ENCODE data around the gene NCAM2. TPM values are rescaled to one million over a fixed set of nuclear protein-coding genes. Genes with fewer than 3 reads are reported as not detected.

Gene NCAM2
- total and polyA plus RNA-seq, 2 experiments from 2014 or later = 0.36 to 0.83 TPM

DNA sequence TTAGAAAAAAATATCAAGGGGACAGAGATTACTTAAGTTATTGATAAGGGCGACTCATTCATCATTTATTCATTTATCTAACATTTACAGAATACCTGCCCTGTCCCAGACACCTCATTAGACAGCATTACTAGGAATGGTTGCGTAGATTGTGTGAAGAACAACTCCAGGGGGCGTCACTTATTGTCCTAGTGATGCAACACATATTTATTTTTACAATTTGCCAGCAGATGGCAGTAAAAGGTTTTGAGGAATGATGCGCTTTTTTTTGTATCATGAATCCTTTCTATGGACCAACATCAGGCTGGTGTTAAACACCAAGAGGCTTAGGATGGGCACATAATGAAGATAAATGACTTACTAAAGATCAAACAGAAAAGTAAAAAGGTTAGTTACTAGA lies 5.5 kb downstream of the NCAM2 start (continued):
- TF ChIP-seq, protein P1, sequence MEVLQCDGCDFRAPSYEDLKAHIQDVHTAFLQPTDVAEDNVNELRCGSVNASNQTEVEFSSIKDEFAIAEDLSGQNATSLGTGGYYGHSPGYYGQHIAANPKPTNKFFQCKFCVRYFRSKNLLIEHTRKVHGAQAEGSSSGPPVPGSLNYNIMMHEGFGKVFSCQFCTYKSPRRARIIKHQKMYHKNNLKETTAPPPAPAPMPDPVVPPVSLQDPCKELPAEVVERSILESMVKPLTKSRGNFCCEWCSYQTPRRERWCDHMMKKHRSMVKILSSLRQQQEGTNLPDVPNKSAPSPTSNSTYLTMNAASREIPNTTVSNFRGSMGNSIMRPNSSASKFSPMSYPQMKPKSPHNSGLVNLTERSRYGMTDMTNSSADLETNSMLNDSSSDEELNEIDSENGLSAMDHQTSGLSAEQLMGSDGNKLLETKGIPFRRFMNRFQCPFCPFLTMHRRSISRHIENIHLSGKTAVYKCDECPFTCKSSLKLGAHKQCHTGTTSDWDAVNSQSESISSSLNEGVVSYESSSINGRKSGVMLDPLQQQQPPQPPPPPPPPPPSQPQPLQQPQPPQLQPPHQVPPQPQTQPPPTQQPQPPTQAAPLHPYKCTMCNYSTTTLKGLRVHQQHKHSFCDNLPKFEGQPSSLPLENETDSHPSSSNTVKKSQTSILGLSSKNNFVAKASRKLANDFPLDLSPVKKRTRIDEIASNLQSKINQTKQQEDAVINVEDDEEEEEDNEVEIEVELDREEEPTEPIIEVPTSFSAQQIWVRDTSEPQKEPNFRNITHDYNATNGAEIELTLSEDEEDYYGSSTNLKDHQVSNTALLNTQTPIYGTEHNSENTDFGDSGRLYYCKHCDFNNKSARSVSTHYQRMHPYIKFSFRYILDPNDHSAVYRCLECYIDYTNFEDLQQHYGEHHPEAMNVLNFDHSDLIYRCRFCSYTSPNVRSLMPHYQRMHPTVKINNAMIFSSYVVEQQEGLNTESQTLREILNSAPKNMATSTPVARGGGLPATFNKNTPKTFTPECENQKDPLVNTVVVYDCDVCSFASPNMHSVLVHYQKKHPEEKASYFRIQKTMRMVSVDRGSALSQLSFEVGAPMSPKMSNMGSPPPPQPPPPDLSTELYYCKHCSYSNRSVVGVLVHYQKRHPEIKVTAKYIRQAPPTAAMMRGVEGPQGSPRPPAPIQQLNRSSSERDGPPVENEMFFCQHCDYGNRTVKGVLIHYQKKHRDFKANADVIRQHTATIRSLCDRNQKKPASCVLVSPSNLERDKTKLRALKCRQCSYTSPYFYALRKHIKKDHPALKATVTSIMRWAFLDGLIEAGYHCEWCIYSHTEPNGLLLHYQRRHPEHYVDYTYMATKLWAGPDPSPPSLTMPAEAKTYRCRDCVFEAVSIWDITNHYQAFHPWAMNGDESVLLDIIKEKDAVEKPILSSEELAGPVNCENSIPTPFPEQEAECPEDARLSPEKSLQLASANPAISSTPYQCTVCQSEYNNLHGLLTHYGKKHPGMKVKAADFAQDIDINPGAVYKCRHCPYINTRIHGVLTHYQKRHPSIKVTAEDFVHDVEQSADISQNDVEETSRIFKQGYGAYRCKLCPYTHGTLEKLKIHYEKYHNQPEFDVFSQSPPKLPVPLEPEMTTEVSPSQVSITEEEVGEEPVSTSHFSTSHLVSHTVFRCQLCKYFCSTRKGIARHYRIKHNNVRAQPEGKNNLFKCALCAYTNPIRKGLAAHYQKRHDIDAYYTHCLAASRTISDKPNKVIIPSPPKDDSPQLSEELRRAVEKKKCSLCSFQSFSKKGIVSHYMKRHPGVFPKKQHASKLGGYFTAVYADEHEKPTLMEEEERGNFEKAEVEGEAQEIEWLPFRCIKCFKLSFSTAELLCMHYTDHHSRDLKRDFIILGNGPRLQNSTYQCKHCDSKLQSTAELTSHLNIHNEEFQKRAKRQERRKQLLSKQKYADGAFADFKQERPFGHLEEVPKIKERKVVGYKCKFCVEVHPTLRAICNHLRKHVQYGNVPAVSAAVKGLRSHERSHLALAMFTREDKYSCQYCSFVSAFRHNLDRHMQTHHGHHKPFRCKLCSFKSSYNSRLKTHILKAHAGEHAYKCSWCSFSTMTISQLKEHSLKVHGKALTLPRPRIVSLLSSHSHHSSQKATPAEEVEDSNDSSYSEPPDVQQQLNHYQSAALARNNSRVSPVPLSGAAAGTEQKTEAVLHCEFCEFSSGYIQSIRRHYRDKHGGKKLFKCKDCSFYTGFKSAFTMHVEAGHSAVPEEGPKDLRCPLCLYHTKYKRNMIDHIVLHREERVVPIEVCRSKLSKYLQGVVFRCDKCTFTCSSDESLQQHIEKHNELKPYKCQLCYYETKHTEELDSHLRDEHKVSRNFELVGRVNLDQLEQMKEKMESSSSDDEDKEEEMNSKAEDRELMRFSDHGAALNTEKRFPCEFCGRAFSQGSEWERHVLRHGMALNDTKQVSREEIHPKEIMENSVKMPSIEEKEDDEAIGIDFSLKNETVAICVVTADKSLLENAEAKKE (CRISPR knock-in tag; IDR thresholded peaks at IDR 0.05) = no peak
- TF ChIP-seq, protein P2, sequence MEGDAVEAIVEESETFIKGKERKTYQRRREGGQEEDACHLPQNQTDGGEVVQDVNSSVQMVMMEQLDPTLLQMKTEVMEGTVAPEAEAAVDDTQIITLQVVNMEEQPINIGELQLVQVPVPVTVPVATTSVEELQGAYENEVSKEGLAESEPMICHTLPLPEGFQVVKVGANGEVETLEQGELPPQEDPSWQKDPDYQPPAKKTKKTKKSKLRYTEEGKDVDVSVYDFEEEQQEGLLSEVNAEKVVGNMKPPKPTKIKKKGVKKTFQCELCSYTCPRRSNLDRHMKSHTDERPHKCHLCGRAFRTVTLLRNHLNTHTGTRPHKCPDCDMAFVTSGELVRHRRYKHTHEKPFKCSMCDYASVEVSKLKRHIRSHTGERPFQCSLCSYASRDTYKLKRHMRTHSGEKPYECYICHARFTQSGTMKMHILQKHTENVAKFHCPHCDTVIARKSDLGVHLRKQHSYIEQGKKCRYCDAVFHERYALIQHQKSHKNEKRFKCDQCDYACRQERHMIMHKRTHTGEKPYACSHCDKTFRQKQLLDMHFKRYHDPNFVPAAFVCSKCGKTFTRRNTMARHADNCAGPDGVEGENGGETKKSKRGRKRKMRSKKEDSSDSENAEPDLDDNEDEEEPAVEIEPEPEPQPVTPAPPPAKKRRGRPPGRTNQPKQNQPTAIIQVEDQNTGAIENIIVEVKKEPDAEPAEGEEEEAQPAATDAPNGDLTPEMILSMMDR (conservative IDR thresholded peaks at IDR 0.05; ENCODE audit: low read depth in 2 of 2) = peak; percentile 95 to 98
- peak; percentile 63 for TF ChIP-seq CREB1 (CRISPR knock-in tag; IDR thresholded peaks at IDR 0.05; ENCODE audit: low read depth)

DNA sequence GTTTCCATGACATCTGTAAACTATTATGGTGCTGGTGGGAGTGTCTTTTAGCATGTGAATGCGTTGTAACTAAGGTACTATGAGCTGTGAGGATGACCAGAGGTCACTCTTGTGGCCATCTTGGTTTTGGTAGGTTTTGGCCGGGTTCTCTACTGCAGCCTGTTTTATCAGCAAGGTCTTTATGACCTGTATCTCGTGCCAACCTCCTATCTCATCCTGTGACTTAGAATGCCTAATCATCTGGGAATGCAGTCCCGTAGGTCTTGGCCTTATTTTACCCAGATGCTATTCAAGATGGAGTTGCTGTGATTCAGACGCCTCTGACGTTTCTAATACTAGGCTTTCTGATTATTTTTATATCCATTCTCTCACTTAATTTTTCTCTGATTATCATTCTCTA lies 9.4 kb downstream of the NCAM2 start:
- DNase-seq (ENCODE audit: low spot score) = no peak
- Histone ChIP-seq H3K79me2 (replicated peaks; ENCODE audit: insufficient read depth) (no peaks in the 10 kb centered on the region), H3K36me3 (ENCODE audit: insufficient read depth) (no peaks in the 10 kb centered on the region), H3K9me2 (ENCODE audit: insufficient read depth) (no peaks in the 10 kb centered on the region), H3F3A (replicated peaks; ENCODE audit: low read depth) (no peaks in the 10 kb centered on the region), H4K20me1 (replicated peaks; ENCODE audit: insufficient read depth) (no peaks in the 10 kb centered on the region), H3K4me2 (no peak overlapping the region), H2AFZ (no peak overlapping the region), H3K27ac (ENCODE audit: low read depth) (no peak overlapping the region), H3K27me3 (ENCODE audit: insufficient read depth) (no peaks in the 10 kb centered on the region), H3K4me1 (ENCODE audit: insufficient read depth) (peaks cover 9% of the 10 kb centered on the region; the same call in 1 of the 2 replicates), H3K4me3 (no peak overlapping the region)
- H3K4me3 Mint-ChIP-seq = no peak overlapping the region
- H3K4me1 Mint-ChIP-seq = peaks cover 34% of the 10 kb centered on the region
- H3K27ac Mint-ChIP-seq = peak overlapping the region; percentile 22; the same call in 1 of the 2 replicates
- H3K27me3 Mint-ChIP-seq (ENCODE audit: insufficient read depth, low read depth, poor library complexity) = no peaks in the 10 kb centered on the region
- no peaks in the 10 kb centered on the region for H3K36me3 Mint-ChIP-seq (ENCODE audit: low read depth)
- H3K9me3 Mint-ChIP-seq = no peaks in the 10 kb centered on the region
- no peak for ATAC-seq
- TF ChIP-seq EZH2 (IDR thresholded peaks at IDR 0.05; ENCODE audit: low read depth, unreplicated experiment) = no peak
- no peak for TF ChIP-seq STAT1 (IDR thresholded peaks at IDR 0.05; ENCODE audit: unreplicated experiment)
- TF ChIP-seq, protein P2 (conservative IDR thresholded peaks at IDR 0.05; ENCODE audit: low read depth in 2 of 2) = no peak

All from GM23338 (cell line).